Activated effector memory CD4-positive, alpha-beta T cell treated with anti-CD3 and anti-CD28 coated beads, Interleukin-2, amount 50 U/mL, for 16 hours (primary cell): ENCODE results near the gene WASL.
"Not testable (repeated sequence)": the region's sequence is repeated elsewhere in the genome, so short reads cannot be mapped to it uniquely, and the experiment has no call there.

Experiments used
- DNase-seq: peaks from one replicate; pipeline ENCODE4 v3.0.0-alpha.2; 2020

The WASL gene

DNA sequence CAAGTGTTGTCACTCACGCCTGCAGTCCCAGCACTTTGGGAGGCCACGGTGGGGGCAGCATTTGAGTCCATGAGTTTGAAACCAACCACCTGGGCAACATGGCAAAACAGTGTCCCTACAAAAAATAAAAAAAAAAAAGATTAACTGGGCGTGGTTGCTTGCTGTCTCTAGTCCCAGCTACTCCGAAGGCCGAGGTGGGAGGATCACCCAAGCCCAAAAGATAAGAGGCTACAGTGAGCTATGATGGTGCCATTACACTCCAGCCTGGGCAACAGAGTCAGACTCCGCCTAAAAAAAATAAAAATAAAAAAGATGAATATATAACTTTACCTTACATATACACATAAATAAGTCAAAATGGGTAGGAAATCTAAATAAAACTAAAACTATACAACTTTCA, 95.6 kb downstream of the WASL start:
- no peak for DNase-seq

DNA sequence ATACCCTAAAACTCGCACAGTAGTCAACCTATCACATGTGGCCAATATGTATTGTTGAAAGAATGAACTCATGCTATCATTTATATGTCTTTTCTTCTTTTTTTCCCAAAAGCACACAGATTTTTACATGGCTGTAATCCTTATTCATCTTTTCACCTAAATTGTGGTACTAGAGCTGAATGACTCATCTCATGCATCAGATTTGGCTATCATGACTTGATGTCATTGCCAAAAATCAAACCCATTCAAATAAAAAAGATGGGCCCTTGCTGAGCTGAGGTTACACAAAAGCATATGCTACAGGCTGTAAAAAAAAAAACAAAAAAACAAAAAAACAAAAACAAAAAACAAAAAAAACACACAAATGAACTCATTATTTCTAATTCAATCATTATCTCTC, 96.4 kb downstream of the WASL start:
- DNase-seq, result no peak

DNA sequence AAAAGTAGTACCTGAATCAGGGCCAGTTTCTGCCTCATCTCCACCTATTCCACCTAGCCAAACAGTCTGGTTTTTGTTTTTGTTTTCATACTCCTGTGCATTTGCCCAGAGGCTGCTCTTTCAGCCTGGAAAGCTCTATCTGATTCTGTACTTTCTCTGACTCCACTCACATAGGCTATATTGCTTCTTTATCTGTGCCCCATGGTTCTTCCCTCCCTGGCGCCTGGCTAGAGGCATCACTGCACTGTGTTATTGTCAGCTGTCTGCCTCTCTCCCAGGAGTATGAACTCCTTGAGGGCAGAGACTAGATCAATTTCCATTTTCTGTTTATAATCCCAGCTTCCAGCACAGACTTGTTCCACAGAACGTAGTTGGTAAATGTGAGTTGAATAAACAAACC, 98.2 kb downstream of the WASL start:
- DNase-seq, result no peak

DNA sequence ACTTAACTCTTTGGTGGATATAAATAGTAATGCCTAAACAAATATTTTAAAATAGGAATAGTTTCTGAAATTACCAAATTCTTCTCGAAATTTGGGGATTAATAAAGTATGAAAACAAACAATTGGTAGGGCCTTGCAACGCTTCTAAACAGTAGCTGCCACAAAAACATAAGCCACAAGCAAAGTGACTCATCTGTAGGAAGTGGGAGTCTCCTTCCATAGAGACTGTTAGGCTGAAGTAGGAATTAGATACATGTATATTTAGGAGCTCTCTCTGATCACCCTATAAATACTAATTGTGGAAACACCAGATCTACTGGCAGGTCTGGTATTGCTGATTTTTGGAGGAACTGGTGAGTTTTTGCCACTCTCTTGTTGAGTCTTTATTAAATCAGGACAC, 98.8 kb downstream of the WASL start:
- DNase-seq, result no peak

DNA sequence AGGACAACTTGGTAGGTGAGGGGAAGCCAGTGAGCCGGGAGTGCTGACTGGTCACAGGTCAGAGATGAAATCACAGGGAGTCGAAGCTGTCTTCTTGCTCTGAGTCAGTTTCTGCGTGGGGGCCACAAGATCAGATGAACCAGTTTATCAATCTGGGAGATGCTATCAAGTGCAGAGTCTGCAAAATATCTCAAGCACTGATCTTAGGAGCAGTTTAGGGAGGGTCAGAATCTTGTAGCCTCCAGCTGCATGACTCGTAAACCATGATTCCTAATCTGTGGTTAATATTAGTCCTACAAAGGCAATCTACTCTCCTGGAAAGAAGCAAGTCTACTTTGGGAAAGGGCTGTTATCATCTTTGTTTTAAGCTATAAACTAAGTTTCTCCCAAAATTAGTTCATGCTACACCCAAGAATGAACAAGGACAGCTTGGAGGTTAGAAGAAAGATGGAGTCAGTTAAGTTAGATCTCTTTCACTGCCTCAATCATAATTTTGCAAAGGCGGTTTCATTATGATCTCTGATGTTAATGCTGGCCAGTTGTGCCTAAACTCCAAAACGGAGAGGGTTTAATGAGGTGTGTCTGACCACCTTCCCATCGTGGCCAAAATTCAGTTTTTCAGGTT, 101.6 kb downstream of the WASL start:
- DNase-seq, result no peak

DNA sequence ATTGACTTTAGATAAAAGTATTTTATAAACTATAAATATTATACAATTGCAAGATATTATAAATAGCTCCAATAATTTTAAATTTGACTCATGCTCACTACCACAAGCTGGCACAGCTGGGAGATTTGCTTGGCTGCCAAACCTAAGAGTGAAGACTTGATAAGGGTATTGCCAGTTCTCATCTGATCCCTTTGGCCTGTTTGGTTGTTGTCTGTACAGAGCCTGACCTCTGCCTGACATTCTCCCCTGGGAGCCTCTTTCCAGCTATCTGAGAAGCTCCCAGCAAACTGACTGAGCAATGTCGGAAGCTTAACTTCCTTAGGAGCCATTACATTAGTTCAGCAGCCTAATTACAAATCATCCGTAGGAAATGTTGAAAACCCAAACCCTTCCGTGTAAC, 103.3 kb downstream of the WASL start:
- DNase-seq, result no peak

DNA sequence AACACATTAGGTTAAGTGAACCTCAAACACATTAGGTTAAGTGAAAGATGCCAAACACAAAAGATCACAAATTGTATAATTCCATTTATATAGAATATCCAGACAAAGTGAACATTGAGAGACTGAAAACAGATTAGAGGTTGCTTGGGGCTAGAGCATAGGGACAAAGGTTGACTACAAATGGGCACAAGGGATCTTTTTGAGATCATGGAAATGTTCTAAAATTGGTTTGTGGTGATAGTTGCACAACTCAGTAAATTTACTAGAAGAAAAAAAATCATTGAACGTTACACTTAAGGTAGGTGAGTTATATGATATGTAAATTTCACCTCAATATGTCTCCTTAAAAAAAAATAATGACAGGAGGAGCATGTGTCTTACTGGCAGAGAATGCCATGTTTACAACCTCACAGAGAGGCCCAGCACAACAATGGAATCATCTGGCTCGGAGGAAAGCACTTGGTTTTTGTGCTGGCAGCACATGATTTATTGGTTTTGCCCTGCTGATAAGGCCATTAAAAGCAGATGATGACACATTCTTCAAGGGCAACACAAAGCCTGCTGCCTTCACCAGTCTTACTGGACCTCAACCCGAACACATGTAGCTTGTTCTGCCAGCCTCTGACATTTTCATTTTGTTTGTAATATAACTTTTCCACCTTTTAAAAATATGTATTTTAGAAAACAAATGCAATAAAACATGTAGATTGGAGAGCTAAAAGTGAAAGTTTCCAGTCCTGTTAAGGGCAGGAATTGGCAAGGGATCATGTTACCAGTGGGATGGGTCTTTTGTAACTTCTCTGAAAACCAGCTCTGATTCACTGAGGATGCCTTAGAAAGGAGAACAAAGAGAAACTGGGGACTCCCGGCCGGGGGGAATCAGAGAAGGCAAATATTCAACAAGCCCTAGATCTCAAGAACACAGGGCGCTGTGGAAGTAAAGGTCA, 105.0 kb downstream of the WASL start:
- DNase-seq, result no peak

DNA sequence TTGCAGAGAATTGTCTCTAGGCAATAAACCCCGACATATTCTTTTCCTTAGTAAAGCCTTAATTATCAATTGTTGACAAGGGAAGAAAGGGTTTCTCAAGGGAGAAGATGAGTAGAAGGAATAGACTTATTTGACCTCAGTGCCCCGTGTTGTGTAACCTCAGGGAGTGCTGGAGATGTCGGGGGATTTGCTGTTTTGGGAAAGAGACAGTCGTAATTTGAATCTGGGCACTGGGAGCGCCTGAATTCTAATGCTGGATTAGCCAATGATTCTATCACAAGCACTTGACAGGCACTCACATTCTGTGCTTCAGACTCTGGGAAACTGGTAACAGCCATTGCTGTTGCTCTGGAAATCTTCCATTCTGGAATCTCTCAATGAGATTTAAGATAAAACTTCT, 106.9 kb downstream of the WASL start:
- no peak for DNase-seq

DNA sequence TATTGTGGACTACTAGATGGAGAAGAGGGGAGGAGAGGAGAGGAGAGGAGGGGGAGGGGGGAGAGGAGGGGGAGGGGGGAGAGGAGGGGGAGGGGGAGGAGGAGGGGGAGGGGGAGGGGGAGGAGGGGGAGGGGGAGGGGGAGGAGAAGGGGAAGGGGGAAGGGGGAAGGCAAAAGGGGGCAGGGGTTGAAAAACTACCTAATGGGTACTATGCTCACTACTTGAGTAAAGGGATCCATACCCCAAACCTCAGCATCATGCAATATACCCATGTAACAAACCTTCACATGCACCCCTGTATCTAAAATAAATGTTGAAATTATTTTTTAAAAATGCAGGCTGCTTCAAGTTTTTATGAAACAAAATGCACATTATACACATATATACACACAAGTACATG, 108.2 kb downstream of the WASL start:
- DNase-seq, result no peak

DNA sequence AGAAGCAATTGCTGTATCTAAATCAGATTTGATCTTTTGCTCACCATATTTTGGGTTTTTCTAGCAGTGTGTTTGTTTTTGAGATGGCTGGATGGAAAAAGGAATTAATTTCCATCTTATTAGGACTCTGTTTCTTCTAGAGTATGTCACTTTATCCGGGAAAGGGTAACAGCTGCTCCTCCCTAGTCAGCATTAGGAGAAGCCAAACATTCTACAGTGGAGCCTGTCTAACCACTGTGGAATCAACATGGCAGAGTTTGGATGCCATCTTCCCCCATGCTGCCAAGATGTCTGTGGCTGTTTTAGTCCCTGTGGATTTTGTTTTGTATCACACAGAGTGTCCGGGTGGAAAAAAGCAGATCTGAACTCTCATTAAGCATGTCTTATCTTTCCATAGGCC, 109.2 kb downstream of the WASL start:
- no peak for DNase-seq

DNA sequence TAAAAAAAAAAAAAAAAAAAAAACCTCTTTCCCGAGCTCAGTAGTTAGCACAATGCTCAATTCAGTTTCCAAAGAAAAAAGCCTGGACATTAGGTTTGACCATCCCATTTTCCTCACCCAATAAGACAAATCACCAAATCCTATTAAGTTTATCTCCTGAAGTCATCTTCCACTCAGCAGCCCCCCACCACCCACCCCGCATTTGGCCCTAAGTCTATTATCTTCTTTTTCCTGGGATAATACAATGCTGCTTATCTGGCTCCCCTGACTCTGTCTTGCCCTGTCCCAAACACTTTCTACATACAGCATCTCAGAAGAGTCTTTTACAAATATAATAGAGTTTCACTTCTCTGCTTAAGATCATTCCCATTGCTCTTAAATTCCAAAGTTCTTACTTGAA, 110.9 kb downstream of the WASL start:
- no peak for DNase-seq

DNA sequence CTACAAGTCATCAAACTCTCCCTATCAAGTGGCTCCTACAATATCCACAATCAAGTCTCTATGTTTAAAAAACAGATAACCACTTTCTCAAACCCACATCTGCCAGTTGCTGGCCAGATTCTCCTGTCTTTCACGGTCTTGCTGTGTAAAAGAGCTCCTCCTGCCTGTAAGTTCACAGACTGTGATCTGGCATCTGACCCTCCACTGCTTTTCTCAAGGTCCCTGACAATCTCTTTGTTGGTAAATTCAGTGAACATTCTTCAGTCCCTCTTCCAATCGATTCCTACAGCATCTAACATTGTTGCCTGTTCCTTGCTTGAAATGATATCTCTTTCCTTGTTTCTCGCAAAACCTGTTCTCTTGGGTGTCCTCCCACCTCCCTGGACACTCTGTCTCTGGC, 111.6 kb downstream of the WASL start:
- no peak for DNase-seq

DNA sequence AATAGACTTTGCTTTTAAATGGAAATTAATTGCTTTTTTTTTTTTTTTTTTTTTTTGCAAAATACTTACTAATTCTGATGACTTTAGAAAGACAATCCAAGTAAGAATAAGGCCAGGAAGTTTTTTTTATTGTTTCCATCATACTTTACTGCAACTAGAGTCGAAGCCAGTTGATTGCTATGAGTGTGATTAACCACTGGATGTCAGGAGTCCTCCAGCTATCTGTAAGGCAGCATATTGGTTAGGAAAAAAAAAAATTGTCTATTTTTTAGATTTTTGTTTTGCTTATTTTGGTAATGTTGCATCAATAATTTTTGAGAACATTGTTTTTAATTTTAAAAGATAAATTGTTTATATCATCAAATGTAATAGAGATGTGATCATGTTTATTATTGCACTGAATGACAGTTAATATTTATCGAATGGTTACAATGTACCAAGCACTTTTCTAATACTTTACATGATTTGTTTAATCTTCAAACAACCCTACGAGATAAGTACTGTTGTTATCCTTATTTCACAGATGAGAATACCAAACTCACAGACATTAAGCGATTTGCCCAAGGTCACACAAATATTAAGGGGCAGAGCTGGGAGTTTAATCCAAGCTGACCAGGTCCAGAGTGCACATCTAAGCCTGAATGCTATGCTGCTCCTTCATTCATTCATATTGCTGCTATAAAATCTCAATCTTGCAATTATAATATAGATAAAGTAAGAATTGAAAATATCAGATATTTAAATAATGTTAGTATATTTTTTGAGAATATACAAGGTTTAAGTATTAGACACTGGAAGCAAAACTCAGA, 113.0 kb downstream of the WASL start:
- DNase-seq, result no peak

DNA sequence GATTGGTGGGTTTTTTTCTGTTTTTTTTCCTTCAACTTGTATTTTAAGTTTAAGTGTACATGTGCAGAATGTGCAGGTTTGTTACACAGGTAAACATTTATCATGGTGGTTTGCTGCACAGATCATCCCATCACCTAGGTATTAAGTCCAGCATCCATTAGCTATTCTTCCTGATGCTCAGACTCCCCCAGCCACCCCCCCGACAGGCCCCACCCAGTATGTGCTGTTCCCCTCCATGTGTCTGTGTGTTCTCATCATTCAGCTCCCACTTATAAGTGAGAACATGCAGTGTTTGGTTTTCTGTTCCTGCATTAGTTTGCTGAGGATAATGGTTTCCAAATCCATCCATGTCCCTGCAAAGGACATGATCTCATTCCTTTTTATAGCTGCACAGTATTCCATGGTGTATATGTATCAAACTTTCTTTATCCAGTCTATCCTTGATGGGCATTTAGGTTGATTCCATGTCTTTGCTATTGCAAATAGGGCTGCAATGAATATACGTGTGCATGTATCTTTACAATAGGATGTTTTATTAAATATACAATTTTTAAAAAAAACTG, 114.7 kb downstream of the WASL start:
- not testable (repeated sequence) for DNase-seq

DNA sequence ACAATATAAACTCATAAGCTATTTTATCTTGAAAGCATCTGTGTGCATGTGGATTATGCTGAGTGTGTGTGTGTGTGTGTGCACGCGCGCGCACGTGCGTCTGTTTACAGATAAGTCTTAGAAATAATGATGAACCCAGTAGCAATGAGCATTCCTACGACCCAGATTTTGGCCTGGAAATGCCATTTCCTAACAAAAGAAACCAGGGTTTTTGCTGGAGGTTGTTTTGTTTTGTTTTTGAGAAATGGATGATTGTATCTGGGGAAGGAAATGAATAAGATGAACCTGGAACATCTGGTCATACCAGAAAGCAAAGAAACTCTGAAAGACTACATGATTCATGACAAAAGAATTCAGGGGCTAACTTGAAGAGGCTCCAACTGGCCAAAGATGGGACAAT, 115.2 kb downstream of the WASL start:
- no peak for DNase-seq

DNA sequence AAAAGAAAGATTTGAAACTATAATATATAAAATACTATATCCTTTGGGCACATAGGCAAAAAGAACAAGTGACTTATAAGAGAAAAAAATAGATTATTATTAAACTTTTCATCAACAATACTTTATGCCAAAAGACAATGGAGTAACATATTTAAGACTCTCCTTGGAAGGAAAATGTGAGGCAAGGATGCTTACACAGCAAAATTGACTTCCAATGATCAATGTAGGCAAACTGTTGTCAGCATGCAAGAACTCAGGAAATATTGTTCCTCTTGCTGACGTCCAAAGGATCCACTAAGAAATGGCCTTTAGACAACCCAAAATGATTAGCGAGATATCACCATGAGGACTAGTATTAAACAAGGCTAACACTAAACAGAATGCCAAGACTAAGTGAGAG, 116.0 kb downstream of the WASL start:
- no peak for DNase-seq
